Measurements from ENCODE around the gene CRK. TPM values are rescaled to one million over a fixed set of nuclear protein-coding genes. Genes with fewer than 3 reads are reported as not detected.

Gene CRK
- total RNA-seq, 2 donors from 2014 or later = 37.0 to 44.4 TPM

DNA sequence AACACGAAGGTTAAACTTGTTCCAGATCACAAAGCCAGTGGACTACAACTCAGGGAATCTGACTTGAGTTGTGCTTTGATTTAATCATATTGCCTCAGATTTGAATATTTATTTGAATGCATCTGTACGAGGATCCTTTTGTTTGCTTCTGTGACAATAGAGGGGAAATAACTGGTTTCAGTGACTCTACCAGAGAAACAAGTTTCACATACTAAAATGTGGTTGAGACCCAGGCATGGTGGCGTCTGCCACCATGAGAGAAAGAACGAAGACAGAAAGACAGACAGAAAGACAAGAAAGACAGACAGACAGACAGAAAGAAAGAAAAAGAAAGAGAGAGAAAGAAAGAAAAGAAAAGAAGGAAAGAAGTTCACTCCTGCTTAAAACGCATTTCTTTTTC, 80.0 kb downstream of the CRK start:
- DNase-seq = no peak
- ATAC-seq = no peak
- intact Hi-C loops (cut with DNase I) = no loop called here

DNA sequence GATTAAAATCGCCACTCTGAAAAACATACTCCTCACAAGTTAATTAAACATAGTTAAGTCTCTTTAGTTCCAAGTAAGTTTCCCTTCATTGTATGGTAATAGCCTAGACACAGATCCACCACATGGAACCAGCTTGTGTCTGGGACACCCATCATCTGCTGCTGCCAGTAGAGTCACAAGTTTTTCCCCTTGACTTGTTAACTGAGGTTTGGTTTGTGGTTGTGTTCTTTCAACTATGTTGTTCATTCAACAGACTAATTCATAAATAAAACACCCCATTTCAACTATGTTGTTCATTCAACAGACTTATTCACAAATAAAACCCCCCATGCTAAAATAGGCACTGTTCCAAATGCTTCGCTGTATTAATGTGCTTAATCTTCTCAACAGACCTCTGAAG, 80.4 kb downstream of the CRK start:
- ATAC-seq = no peak
- intact Hi-C loops (cut with DNase I) = no loop called here
- DNase-seq = no peak

DNA sequence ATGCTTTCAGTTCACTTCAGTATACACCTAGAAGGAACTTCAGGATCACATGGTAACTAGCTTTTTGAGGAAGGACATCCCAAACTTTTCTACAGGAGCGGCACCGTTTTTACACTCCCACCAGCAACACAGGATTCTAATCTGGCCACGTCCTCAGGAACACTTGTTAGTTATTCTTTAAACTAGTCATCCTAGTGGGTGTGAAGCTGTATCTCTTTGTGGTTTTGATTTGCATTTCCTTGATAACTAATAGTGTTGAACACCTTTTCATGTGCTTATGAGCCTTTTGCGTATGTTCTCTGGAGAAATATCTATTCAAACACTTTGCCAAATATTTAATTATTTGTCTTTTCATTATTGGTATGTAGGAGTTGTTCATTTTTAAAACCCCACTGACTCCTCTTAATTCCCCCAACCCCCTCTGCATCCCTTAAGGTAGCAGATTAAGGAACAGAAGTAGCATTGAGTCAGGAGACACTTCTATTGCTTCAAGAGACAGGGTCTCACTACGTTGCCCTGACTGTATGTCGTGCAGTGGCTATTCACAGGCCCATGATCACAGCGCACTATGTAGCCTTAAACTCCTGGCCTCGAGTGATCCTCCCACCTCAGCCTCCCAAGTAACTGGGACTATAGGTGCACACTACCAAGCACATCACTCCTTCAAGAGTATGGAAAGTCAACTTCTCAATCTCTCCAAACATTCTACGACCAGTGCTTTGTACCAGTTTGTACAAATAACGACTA, 81.4 kb downstream of the CRK start:
- peak in 1 of 2 donors; percentile 21 for ATAC-seq
- no peak for DNase-seq
- intact Hi-C loops (cut with DNase I) = no loop called here

DNA sequence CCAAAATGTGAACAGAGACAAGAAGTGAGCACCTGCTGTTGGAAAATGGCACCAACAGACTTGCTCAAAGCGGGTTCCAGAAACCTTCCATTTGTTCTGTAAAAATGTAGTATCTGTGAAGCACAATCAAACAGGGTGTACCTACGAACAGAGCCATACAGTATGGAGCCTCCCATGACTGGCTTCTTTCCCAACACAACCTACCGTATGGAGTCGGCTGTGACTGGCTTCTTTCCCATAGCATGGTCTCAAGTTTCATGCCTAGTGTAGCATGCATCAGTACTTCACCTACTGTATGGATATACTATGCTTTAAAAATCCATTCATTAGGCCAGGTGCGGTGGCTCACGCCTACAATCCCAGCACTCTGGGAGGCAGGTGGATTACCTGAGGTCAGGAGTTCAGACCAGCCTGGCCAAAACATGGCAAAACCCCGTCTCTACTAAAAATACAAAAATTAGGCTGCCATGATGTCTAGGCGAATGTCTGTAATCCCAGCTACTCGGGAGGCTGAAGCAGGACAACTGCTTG, 82.3 kb downstream of the CRK start:
- no peak for ATAC-seq
- intact Hi-C loops (cut with DNase I) = no loop called here

DNA sequence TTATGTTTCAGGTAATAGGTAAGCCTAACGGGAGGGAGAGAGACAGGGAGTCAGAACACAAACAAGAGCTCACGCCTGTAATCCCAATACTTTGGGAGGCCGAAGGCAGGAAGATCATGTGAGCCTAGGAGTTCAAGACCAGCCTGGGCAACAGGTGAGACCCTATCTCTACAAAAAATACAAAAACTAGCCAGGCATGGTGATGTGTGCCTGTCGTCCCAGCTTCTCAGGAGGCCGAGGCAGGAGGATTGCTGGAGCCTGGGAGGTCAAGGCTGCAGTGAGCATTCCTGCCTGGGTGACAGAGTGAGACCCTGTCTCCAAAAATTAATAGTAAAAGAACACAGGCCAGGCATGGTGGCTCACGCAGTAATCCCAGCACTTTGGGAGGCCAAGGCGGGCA, 83.4 kb downstream of the CRK start:
- ATAC-seq (no peak), DNase-seq (no peak)
- intact Hi-C loops (cut with DNase I) = no loop called here

More for the DNA sequence above, 82.3 kb downstream of the CRK start:
- no peak for DNase-seq

DNA sequence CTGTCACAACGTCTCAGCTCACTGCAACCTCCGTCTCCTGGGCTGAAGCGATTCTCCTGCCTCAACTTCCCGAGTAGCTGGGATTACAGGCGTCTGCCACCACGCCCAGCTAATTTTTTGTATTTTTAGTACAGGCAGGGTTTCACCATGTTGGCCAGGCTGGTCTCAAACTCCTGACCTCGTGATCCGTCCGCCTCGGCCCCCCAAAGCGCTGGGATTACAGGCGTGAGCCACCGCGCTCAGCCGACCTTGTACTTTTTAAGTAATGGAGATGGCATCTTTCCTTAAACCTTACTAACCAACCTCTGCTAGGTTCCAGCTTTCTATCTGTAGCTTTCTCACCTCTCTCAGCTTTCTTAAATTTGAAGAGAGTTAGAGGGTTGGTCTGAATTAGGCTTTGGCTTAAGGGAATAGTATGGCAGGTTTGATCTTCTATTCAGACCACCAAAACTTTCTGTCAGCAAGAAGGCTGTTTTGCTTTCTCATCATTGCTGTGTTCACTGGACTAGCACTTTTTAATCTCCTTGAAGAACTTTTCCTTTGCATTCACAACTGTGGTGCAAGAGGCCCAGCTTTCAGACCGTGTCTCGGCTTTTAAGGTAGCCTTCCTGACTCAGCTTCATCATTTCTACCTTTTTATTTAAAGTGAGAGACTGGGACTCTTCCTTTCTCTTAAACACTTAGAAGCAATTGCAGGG, 84.0 kb downstream of the CRK start:
- DNase-seq (no peak), ATAC-seq (no peak)
- intact Hi-C loops (cut with DNase I) = no loop called here

Other genes with a start within 250 kb of the CRK start
- gene BHLHA9, start 185.8 kb downstream of the CRK start, total RNA-seq = not detected
- 10 to 100 TPM; 22.3 to 22.7 TPM for gene TRARG1, start 176.6 kb downstream of the CRK start, total RNA-seq
- 100 to 1,000 TPM; 491 to 596 TPM for gene YWHAE, start 56.0 kb downstream of the CRK start, total RNA-seq
- gene MYO1C, start 36.5 kb upstream of the CRK start, total RNA-seq = 100 to 1,000 TPM; 175 to 184 TPM
- gene INPP5K, start 60.4 kb upstream of the CRK start, total RNA-seq = 10 to 100 TPM; 29.7 to 30.1 TPM
- 10 to 100 TPM; 43.9 to 58.3 TPM for gene PITPNA, start 106.6 kb upstream of the CRK start, total RNA-seq
- 1 to 10 TPM; 7.4 to 8.2 TPM for gene SLC43A2, start 172.6 kb upstream of the CRK start, total RNA-seq
- gene SCARF1, start 189.5 kb upstream of the CRK start, total RNA-seq = 10 to 100 TPM; 10.7 to 17.7 TPM
- gene RILP, start 193.6 kb upstream of the CRK start, total RNA-seq = 10 to 100 TPM; 38.5 to 44.5 TPM
- 100 to 1,000 TPM; 136 to 181 TPM for gene PRPF8, start 228.6 kb upstream of the CRK start, total RNA-seq